Measurements from ENCODE around the gene MYH10.

The MYH10 gene

DNA sequence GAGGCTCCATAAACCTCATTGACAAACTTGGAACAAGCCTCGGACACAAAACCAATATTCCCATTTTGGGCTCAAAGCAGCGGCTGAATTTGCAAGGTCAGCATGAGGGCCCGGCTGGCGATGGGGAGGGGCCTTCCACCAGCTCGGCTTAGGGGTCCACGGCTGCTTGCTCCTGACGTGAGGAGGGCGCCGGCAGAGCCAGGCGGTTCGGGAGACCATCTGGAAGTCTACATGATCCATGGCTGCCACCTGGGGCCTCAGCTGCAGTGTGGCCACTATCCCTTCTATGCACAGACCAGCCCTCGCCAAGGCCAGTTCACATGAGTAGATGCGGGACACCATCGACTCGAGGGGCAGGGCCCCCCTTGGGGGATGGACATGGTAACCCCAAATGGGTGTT, 155.7 kb downstream of the MYH10 start:
- TF ChIP-seq, protein P1, sequence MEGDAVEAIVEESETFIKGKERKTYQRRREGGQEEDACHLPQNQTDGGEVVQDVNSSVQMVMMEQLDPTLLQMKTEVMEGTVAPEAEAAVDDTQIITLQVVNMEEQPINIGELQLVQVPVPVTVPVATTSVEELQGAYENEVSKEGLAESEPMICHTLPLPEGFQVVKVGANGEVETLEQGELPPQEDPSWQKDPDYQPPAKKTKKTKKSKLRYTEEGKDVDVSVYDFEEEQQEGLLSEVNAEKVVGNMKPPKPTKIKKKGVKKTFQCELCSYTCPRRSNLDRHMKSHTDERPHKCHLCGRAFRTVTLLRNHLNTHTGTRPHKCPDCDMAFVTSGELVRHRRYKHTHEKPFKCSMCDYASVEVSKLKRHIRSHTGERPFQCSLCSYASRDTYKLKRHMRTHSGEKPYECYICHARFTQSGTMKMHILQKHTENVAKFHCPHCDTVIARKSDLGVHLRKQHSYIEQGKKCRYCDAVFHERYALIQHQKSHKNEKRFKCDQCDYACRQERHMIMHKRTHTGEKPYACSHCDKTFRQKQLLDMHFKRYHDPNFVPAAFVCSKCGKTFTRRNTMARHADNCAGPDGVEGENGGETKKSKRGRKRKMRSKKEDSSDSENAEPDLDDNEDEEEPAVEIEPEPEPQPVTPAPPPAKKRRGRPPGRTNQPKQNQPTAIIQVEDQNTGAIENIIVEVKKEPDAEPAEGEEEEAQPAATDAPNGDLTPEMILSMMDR (IDR thresholded peaks at IDR 0.05; ENCODE audit: extremely low read depth, insufficient read depth, missing control alignments): no peak

DNA sequence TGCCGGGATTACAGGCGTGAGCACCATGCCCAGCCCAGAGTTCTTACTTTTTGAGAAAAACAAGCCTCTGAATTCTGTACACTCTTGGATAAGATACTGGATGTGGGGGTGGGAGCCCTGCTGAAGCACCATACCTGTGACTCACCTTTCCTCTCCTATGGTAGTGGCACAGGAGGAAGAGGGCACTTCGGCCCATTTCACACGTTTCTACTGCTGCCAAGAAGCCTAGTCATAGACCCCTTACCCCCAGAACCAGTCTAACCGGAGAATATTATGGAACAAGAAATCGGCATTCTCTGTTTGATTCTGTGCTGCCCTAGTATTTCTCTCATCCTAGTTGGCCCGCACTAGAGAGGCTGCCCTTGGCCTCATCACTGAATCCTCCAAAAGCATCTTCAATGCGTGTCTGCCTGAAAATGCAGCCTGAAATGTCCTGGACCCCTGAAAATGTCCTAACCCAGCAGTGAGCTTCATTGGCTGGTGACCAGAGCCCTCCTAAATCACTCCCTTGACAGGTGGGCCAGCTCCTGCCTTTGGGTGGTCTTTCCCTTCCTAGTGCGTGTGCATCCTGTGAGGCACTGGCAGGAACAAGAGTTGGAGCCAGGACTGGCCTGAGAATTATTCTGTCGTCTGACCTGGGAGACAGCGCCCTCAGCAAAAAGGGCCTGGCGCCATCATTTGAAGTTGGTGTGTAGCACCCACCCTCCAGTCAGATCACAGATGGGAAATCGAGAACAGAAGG, 156.9 kb downstream of the MYH10 start:
- no peak for DNase-seq (ENCODE audit: low spot score)
- in situ Hi-C loops (cut with MboI; ENCODE audit: low pct_unique_long_range_greater_than_20kb, low sequenced_read_pairs, unreplicated experiment): no loop called here
- TF ChIP-seq, protein P1 (IDR thresholded peaks at IDR 0.05; ENCODE audit: extremely low read depth, insufficient read depth, missing control alignments): no peak

More for the DNA sequence above, 155.7 kb downstream of the MYH10 start:
- in situ Hi-C loops (cut with MboI; ENCODE audit: low pct_unique_long_range_greater_than_20kb, low sequenced_read_pairs, unreplicated experiment): no loop called here
- DNase-seq (ENCODE audit: low spot score): no peak

DNA sequence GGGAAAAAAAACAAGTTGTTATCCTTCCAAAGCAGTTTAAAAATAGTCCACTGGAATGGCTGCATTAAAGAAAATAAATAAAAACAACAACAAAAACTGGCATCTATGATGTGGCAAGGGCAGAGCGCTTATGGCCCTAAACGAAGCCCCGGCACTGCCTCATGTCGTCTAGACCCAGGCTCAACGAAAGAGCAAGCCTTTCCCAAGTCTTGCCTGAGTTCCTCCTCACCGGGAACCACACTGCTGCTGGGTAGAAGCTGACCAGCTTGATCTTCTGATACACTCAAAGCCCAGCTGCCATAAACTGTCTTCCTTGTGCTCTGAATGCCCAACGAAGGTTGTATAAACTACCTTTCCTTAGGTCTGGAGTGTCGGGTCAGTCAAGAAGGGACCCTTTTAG, 157.9 kb downstream of the MYH10 start:
- TF ChIP-seq, protein P1 (IDR thresholded peaks at IDR 0.05; ENCODE audit: extremely low read depth, insufficient read depth, missing control alignments): no peak
- in situ Hi-C loops (cut with MboI; ENCODE audit: low pct_unique_long_range_greater_than_20kb, low sequenced_read_pairs, unreplicated experiment): no loop called here
- DNase-seq (ENCODE audit: low spot score): no peak

DNA sequence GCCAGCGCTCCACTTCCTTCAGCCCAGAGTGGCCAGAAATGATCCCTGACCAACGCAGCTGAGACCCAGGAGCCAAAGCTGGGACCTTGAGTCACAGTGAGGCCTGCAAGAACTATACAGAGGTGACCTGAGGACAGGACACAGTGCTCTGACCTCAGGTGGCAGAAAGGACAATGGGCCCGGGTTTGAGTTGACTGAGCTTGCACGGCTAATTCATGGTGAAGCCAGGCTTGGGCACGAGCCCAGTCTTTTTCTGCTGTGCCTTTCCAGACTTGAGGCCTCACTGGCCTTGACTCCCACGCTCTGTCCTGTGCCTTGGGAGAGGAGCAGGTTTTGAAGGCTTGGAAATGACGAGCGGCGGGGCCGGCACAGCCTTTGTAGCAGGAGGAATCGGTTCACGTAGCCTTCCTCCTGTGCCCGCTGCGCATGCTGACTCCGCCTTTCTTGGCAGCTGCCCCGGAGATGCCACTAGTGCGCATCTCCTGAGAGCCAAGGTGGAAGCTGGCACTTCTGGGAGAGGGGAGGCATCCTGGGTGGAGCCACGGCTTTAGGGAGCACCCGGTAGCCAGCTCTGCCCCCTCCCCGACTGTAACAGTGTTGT, 160.0 kb downstream of the MYH10 start:
- DNase-seq (ENCODE audit: low spot score): peak; percentile 17
- TF ChIP-seq, protein P1 (IDR thresholded peaks at IDR 0.05; ENCODE audit: extremely low read depth, insufficient read depth, missing control alignments): no peak
- in situ Hi-C loops (cut with MboI; ENCODE audit: low pct_unique_long_range_greater_than_20kb, low sequenced_read_pairs, unreplicated experiment): no loop called here

DNA sequence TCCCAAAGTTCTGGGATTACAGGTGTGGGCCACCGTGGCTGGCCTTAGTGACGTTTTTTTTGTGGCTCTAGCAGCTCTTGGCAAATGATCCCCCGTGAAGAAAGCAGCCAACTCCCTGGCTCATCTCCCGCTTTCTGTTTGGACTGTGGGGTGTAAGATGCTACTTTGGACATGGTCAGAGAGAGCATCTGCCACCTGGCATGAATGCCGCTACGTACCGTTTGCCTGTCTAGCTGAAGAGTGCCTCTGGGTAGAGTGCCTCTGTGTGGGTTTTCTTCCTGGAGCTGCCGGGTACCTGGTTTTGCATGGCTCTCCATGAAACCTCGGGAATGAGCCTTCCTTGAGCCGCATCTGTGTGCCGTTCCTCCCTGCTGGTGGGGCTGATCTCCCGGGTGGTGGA, 160.6 kb downstream of the MYH10 start:
- in situ Hi-C loops (cut with MboI; ENCODE audit: low pct_unique_long_range_greater_than_20kb, low sequenced_read_pairs, unreplicated experiment): no loop called here
- TF ChIP-seq, protein P1 (IDR thresholded peaks at IDR 0.05; ENCODE audit: extremely low read depth, insufficient read depth, missing control alignments): no peak
- DNase-seq (ENCODE audit: low spot score): peak; percentile 14

DNA sequence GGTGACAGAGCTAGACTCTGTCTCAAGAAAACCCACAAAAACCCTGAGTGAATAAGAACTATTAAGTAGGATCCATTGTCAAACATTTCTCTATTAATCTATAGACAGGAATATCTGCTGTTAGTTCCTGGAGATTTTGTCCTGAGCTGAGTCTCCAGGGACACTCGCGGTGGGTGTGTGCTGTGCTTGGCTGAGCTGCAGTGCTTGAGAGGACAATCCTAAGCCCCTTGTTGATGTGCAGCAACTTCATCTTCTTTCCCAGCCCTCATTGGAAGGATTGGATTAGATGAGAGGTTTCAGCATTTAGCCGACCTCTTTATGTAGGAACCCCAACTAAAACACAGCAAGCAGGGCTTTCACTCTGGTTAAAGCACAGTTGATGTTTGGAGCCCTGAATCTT, 161.5 kb downstream of the MYH10 start:
- in situ Hi-C loops (cut with MboI; ENCODE audit: low pct_unique_long_range_greater_than_20kb, low sequenced_read_pairs, unreplicated experiment): no loop called here
- no peak for DNase-seq (ENCODE audit: low spot score)
- TF ChIP-seq, protein P1 (IDR thresholded peaks at IDR 0.05; ENCODE audit: extremely low read depth, insufficient read depth, missing control alignments): no peak

All from GM13977 (cell line).